GM12878 (cell line): Measurements from ENCODE around the gene TXNDC8.

Experiments
- BMI1 ChIP-seq: fragments of 450-650 bp; IDR thresholded peaks from 2 replicates; pipeline ENCODE4 v1.6.1; 2016; ENCODE audit warnings: mild to moderate bottlenecking, moderate library complexity, borderline replicate concordance
- CTCF ChIP-seq, 3 experiments: IDR thresholded peaks in 2 of 3; conservative IDR thresholded peaks in 1 of 3; 2 replicates each; pipeline ENCODE4 v1.5.1; 2011; ENCODE audit warnings: low read depth in 3 of 3, low read length in 3 of 3, mild to moderate bottlenecking in 3 of 3, control low read depth in 2 of 3, moderate library complexity in 2 of 3, inconsistent platforms in 1 of 3, mixed read lengths in 1 of 3; ENCODE audit not compliant: control insufficient read depth in 2 of 3, insufficient read depth in 1 of 3; ENCODE audit errors: extremely low read depth in 1 of 3
- POLR2AphosphoS2 ChIP-seq: IDR thresholded peaks from 2 replicates; pipeline ENCODE4 v1.6.1; 2011; ENCODE audit warnings: low read depth, mild to moderate bottlenecking, low read length, improper control_type of control experiment, moderate library complexity
- RAD21 ChIP-seq: IDR thresholded peaks from 2 replicates; pipeline ENCODE4 v1.6.1; 2011; ENCODE audit warnings: mild to moderate bottlenecking, low read depth, low read length, moderate library complexity; ENCODE audit not compliant: insufficient read depth
- RAD51 ChIP-seq: fragments of 450-650 bp; IDR thresholded peaks from 2 replicates; pipeline ENCODE4 v1.6.1; 2016; ENCODE audit warnings: moderate library complexity, mild to moderate bottlenecking, inconsistent platforms
- RELA ChIP-seq: fragments of 450-650 bp; IDR thresholded peaks from 2 replicates; pipeline ENCODE4 v1.8.0; 2014; ENCODE audit warnings: borderline replicate concordance; ENCODE audit not compliant: partially characterized antibody
- SMC3 ChIP-seq: IDR thresholded peaks from 2 replicates; pipeline ENCODE4 v1.6.1; 2011; ENCODE audit warnings: low read length, improper control_type of control experiment, borderline replicate concordance
- USF2 ChIP-seq: IDR thresholded peaks from 2 replicates; pipeline ENCODE4 v1.6.1; 2011; ENCODE audit warnings: low read depth, low read length, improper control_type of control experiment, borderline replicate concordance

DNA sequence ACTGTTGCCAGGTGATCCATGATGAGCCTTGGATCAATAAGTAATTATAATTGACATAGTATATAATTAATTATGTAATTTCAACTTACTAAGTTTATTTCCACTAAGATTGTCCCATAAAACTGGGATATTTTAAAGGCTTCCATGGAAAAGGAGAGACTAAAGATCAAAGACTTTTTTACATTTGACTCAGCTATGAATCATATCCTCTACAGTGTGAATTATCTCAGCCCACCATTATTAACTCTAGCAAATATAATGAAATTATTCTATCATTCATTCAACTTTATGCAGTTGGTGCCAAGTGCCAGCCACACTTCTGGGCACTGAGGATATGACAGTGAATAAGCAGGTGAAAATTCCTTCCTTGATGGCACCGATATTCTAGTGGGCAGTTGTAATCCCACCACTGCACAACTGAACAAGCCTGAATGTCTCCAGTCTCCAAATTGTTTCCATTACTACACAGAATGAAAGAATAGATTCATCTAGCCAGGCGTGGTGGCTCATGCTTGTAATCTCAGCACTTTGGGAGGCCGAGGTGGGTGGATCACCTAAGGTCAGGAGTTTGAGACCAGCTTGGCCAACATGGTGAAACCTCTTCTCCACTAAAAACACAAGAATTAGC, 59.5 kb downstream of the TXNDC8 start:
- TF ChIP-seq RAD21: no peak
- no peak for TF ChIP-seq USF2
- TF ChIP-seq POLR2AphosphoS2: no peak
- TF ChIP-seq BMI1: no peak
- TF ChIP-seq RELA: no peak
- no peak for TF ChIP-seq CTCF (IDR thresholded peaks at IDR 0.05 in 2 of 3, conservative IDR thresholded peaks at IDR 0.05 in 1 of 3; ENCODE audit: control insufficient read depth in 2 of 3, extremely low read depth in 1 of 3, insufficient read depth in 1 of 3, low read depth in 3 of 3, low read length in 3 of 3)
- no peak for TF ChIP-seq RAD51
- no peak for TF ChIP-seq SMC3
